ENCODE results near the gene ANKRD52.

DNA sequence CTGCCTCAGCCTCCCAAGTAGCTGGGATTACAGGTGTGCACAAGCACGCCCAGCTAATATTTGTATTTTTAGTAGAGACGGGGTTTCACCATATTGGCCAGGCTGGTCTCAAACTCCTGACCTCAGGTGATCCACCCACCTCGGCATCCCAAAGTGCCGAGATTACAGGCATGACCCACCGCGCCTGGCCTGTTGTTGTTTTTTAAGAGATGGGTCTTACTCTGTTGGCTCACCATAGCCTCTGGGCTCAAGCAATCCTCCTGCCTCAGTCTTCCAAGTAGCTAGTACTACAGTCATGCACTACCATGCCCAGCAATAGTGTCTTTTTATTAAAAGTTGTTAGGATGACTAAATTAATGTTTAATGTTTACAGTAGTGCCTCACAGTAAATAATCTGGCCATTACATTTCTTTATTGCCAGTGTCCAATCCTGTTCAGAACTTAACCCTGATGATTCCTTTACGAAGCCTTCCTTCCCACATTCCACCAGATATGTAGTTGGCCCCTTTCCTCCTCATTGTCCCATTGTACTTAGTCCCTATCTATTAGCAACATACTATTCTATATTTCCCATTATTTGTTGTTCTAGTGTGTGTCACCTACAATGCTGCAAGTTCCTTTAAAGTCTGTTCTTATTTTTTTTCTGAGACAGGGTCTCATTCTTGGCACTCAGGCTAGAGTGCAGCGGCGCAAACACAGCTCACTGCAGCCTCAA is 60.1 kb downstream of the ANKRD52 start:
- TF ChIP-seq, protein P1, sequence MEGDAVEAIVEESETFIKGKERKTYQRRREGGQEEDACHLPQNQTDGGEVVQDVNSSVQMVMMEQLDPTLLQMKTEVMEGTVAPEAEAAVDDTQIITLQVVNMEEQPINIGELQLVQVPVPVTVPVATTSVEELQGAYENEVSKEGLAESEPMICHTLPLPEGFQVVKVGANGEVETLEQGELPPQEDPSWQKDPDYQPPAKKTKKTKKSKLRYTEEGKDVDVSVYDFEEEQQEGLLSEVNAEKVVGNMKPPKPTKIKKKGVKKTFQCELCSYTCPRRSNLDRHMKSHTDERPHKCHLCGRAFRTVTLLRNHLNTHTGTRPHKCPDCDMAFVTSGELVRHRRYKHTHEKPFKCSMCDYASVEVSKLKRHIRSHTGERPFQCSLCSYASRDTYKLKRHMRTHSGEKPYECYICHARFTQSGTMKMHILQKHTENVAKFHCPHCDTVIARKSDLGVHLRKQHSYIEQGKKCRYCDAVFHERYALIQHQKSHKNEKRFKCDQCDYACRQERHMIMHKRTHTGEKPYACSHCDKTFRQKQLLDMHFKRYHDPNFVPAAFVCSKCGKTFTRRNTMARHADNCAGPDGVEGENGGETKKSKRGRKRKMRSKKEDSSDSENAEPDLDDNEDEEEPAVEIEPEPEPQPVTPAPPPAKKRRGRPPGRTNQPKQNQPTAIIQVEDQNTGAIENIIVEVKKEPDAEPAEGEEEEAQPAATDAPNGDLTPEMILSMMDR (IDR thresholded peaks at IDR 0.05; ENCODE audit: insufficient read depth, low read length): no peak
- TF ChIP-seq GABPA (IDR thresholded peaks at IDR 0.05; ENCODE audit: low read depth): no peak
- TF ChIP-seq, protein P2, sequence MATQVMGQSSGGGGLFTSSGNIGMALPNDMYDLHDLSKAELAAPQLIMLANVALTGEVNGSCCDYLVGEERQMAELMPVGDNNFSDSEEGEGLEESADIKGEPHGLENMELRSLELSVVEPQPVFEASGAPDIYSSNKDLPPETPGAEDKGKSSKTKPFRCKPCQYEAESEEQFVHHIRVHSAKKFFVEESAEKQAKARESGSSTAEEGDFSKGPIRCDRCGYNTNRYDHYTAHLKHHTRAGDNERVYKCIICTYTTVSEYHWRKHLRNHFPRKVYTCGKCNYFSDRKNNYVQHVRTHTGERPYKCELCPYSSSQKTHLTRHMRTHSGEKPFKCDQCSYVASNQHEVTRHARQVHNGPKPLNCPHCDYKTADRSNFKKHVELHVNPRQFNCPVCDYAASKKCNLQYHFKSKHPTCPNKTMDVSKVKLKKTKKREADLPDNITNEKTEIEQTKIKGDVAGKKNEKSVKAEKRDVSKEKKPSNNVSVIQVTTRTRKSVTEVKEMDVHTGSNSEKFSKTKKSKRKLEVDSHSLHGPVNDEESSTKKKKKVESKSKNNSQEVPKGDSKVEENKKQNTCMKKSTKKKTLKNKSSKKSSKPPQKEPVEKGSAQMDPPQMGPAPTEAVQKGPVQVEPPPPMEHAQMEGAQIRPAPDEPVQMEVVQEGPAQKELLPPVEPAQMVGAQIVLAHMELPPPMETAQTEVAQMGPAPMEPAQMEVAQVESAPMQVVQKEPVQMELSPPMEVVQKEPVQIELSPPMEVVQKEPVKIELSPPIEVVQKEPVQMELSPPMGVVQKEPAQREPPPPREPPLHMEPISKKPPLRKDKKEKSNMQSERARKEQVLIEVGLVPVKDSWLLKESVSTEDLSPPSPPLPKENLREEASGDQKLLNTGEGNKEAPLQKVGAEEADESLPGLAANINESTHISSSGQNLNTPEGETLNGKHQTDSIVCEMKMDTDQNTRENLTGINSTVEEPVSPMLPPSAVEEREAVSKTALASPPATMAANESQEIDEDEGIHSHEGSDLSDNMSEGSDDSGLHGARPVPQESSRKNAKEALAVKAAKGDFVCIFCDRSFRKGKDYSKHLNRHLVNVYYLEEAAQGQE (IDR thresholded peaks at IDR 0.05; ENCODE audit: insufficient replicate concordance, low read depth): no peak
- no peak for TF ChIP-seq POLR2AphosphoS5 (IDR thresholded peaks at IDR 0.05; ENCODE audit: low read depth)
- TF ChIP-seq SPI1 (IDR thresholded peaks at IDR 0.05; ENCODE audit: borderline replicate concordance, low read depth): no peak
